Activated T-cell treated with anti-CD3 and anti-CD28 coated beads, Interleukin-2, amount 50 U/mL, for 1 hour (primary cell): Measurements from ENCODE around the gene RPL22.

Experiments used
- DNase-seq: peaks from one replicate; pipeline ENCODE4 v3.0.0-alpha.2; 2020

Gene RPL22

GRCh38 chr1:6150006-6150938 is 49.1 kb downstream of the RPL22 start:
- DNase-seq = no peak

GRCh38 chr1:6149597-6149996 is 49.8 kb downstream of the RPL22 start:
- no peak for DNase-seq

GRCh38 chr1:6148497-6149241 is 50.7 kb downstream of the RPL22 start:
- peak; percentile 68 for DNase-seq

- no peak for DNase-seq
These were observed 53.5 kb downstream of the RPL22 start for GRCh38 chr1:6145864-6146410.

- no peak for DNase-seq
These were observed 54.0 kb downstream of the RPL22 start for GRCh38 chr1:6145396-6145750.

- no peak for DNase-seq
These were observed 54.6 kb downstream of the RPL22 start for GRCh38 chr1:6144647-6145395.

- DNase-seq = no peak
These were observed 55.2 kb downstream of the RPL22 start for GRCh38 chr1:6144175-6144574.

GRCh38 chr1:6143395-6143794 is 56.0 kb downstream of the RPL22 start:
- DNase-seq = no peak

- DNase-seq = no peak
These were observed 56.7 kb downstream of the RPL22 start for GRCh38 chr1:6142734-6143133.

GRCh38 chr1:6142036-6142621 is 57.3 kb downstream of the RPL22 start:
- DNase-seq = no peak

GRCh38 chr1:6141592-6141991 is 57.8 kb downstream of the RPL22 start:
- DNase-seq = no peak

GRCh38 chr1:6140413-6140812 is 59.0 kb downstream of the RPL22 start:
- no peak for DNase-seq

- no peak for DNase-seq
These were observed 61.6 kb downstream of the RPL22 start for GRCh38 chr1:6137758-6138157.

GRCh38 chr1:6136516-6137220 is 62.7 kb downstream of the RPL22 start:
- DNase-seq = no peak
